Fibroblast of pulmonary artery (primary cell): ENCODE data around the gene NEDD9.

ENCODE experiments used
- DNase-seq: peaks from one replicate; pipeline ENCODE4 v3.0.0-alpha.2; 2010; ENCODE audit warnings: low read depth
- H3K4me3 ChIP-seq: replicated peaks from 2 replicates; pipeline ENCODE4 v1.5.1; 2011; ENCODE audit warnings: low read depth, mild to moderate bottlenecking, control low read depth, low read length, moderate library complexity
- CTCF ChIP-seq: IDR thresholded peaks from 2 replicates; pipeline ENCODE4 v1.5.1; 2011; ENCODE audit warnings: mild to moderate bottlenecking, control low read depth, low read length, inconsistent platforms; ENCODE audit errors: missing control alignments

The NEDD9 gene

DNA sequence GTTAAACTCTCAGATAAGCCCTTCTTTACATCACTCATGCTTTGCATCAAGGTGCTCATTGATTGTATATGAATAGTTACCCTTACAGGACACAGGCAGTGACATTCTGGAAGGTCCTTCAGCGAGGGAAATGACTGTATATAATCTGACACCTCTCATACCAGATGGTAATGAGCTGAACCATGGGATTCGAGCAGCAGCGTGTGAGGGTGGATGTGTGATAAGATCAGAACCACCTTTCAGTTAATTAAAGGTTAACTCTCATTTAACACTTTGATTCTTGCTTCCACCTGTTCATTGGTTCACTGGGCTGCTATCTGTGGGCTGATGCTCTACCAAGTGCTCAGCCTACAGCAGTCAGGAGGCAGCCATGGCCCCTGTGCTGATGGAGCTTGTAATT lies 24.2 kb downstream of the NEDD9 start:
- H3K4me3 ChIP-seq = no peak overlapping the region
- TF ChIP-seq CTCF = no peak
- no peak for DNase-seq

GRCh38 chr6:11207199-11207968 lies 25.1 kb downstream of the NEDD9 start:
- peak; percentile 100 for DNase-seq
- no peak for TF ChIP-seq CTCF
- no peak overlapping the region for H3K4me3 ChIP-seq

GRCh38 chr6:11206576-11206975 lies 25.9 kb downstream of the NEDD9 start:
- no peak overlapping the region for H3K4me3 ChIP-seq
- no peak for TF ChIP-seq CTCF
- no peak for DNase-seq

- no peak for DNase-seq
- no peak overlapping the region for H3K4me3 ChIP-seq
- TF ChIP-seq CTCF = no peak
Observed at GRCh38 chr6:11204794-11205366, 27.6 kb downstream of the NEDD9 start.

- TF ChIP-seq CTCF = no peak
- H3K4me3 ChIP-seq = no peak overlapping the region
- DNase-seq = no peak
Observed at GRCh38 chr6:11204005-11204399, 28.5 kb downstream of the NEDD9 start.

- TF ChIP-seq CTCF = no peak
- DNase-seq = no peak
- no peak overlapping the region for H3K4me3 ChIP-seq
Observed at GRCh38 chr6:11203306-11204004, 29.0 kb downstream of the NEDD9 start.
